Measurements from ENCODE around the gene KDM5B. TPM values are rescaled to one million over a fixed set of nuclear protein-coding genes. Genes with fewer than 3 reads are reported as not detected.

Gene KDM5B
- total and polyA plus RNA-seq, 2 of the 8 experiments (the other 6 are each of a cell fraction or from before 2014, with no cell fraction given), result 73.3 to 210 TPM

GRCh38 chr1:202798792-202799331 is 9.4 kb downstream of the KDM5B start:
- WGBS, 2 experiments (ENCODE audit: extremely low coverage in 1 of 2, insufficient coverage in 1 of 2, insufficient read length in 1 of 2, insufficient replicate concordance in 2 of 2, low coverage in 1 of 2, low lambda C conversion rate in 2 of 2, missing lambda C conversion rate in 1 of 2), result 94% methylated on average over 6 of the region's 6 CpGs; no CpG with 5 or more reads in 1 of the 2 experiments
- H3K9ac ChIP-seq (replicated peaks in 1 of 4; ENCODE audit: extremely low read depth in 1 of 4, low read depth in 3 of 4, low read length in 3 of 4), result no peak overlapping the region
- no peaks in the 10 kb centered on the region for H3K9me3 ChIP-seq (ENCODE audit: insufficient read depth in 2 of 2, low read depth in 1 of 2, low read length in 1 of 2)
- no peak overlapping the region for H3K4me3 ChIP-seq (ENCODE audit: extremely low read depth in 1 of 4, insufficient read depth in 2 of 4, low read depth in 3 of 4, low read length in 4 of 4)
- no peaks in the 10 kb centered on the region for H3K27me3 ChIP-seq (replicated peaks in 1 of 4; ENCODE audit: control insufficient read depth in 3 of 4, extremely low read depth in 1 of 4, insufficient read depth in 3 of 4, low read length in 3 of 4)
- no peaks in the 10 kb centered on the region for H3K23me2 ChIP-seq (ENCODE audit: low read depth, low read length)
- no peak overlapping the region for H2BK120ac ChIP-seq (replicated peaks; ENCODE audit: low read depth, low read length)
- no peak overlapping the region for H3K27ac ChIP-seq (ENCODE audit: low read depth, low read length)
- H2BK20ac ChIP-seq (ENCODE audit: low read length), result no peak overlapping the region
- no peak overlapping the region for H3K56ac ChIP-seq (replicated peaks; ENCODE audit: insufficient read length, low read depth, low read length)
- no peak overlapping the region for H4K8ac ChIP-seq (ENCODE audit: extremely low read depth, insufficient read depth, low read length)
- no peak overlapping the region for H3K23ac ChIP-seq (ENCODE audit: insufficient read length)
- no peak overlapping the region for H3K14ac ChIP-seq (ENCODE audit: insufficient read length)
- no peak overlapping the region for H3K4ac ChIP-seq (replicated peaks; ENCODE audit: insufficient read length, low read depth, low read length)
- peak in 1 of 2 experiments; percentile 37 for DNase-seq (ENCODE audit: low read depth in 1 of 2, low spot score in 2 of 2)
- H3K18ac ChIP-seq (ENCODE audit: extremely low read depth, low read length), result no peak overlapping the region
- H4K20me1 ChIP-seq (replicated peaks in 1 of 2; ENCODE audit: control insufficient read depth in 1 of 2, insufficient read depth in 2 of 2, low read length in 2 of 2), result peaks cover 31 to 58% of the 10 kb centered on the region in 2 experiments
- FAIRE-seq, result no peak
- no peak overlapping the region for H2BK12ac ChIP-seq (ENCODE audit: low read depth, low read length)
- H3K79me2 ChIP-seq (ENCODE audit: control insufficient read depth in 1 of 2, insufficient read depth in 2 of 2, low read length in 2 of 2), result peaks cover 74 to 100% of the 10 kb centered on the region in 2 experiments
- no peak overlapping the region for H2AK5ac ChIP-seq (ENCODE audit: low read depth, low read length)
- no peak overlapping the region for H2AFZ ChIP-seq (ENCODE audit: low read length)
- no peak overlapping the region for H2BK15ac ChIP-seq (ENCODE audit: low read length)
- H4K5ac ChIP-seq (ENCODE audit: insufficient read length, low read depth, low read length), result no peak overlapping the region
- peaks cover 13% of the 10 kb centered on the region for H3K79me1 ChIP-seq (ENCODE audit: low read depth, low read length)
- H3K36me3 ChIP-seq (ENCODE audit: control insufficient read depth in 2 of 4, insufficient read depth in 4 of 4, low read length in 3 of 4), result peaks cover 0 to 2% (median 0%) of the 10 kb centered on the region in 4 experiments; a peak in 2 of 8 replicates
- H3K4me2 ChIP-seq (ENCODE audit: insufficient read depth in 1 of 2, low read depth in 2 of 2, low read length in 2 of 2), result no peak overlapping the region
- CTCF ChIA-PET (ENCODE audit: partially characterized antibody), result interaction anchor here (0.7 to 1.9 kb wide), 2 partner anchors 54 to 77 kb away, joined by 3 to 10 read pairs; no protein-coding TSS in a partner anchor
- peaks cover 0 to 7% (median 3%) of the 10 kb centered on the region in 4 experiments; a peak in 6 of 7 replicates for H3K4me1 ChIP-seq (replicated peaks in 1 of 4; ENCODE audit: control insufficient read depth in 3 of 4, insufficient read depth in 4 of 4, low read length in 3 of 4)
- no peak overlapping the region for H4K91ac ChIP-seq (replicated peaks; ENCODE audit: insufficient read length, low read length)
- POLR2A ChIA-PET (ENCODE audit: partially characterized antibody), result interaction anchor here (1.4 to 2.1 kb wide), 5 partner anchors 9 to 62 kb away, joined by 3 to 9 read pairs (median 5); partner anchors contain the start of genes KDM5B and PCAT6
- H2BK5ac ChIP-seq (ENCODE audit: low read depth, low read length), result no peak overlapping the region
- TF ChIP-seq ASH2L (IDR thresholded peaks at IDR 0.05; ENCODE audit: low read length), result no peak
- no peak for TF ChIP-seq YY1 (IDR thresholded peaks at IDR 0.05; ENCODE audit: low read depth, low read length)
- TF ChIP-seq MAFK (IDR thresholded peaks at IDR 0.05; ENCODE audit: low read depth, low read length), result no peak
- no peak for TF ChIP-seq TCF12 (IDR thresholded peaks at IDR 0.05; ENCODE audit: low read depth, low read length)
- TF ChIP-seq SP2 (IDR thresholded peaks at IDR 0.05; ENCODE audit: low read length), result no peak
- no peak for TF ChIP-seq NANOG (IDR thresholded peaks at IDR 0.05; ENCODE audit: insufficient read depth, low read depth, low read length, poor library complexity, severe bottlenecking)
- TF ChIP-seq CTBP2 (IDR thresholded peaks at IDR 0.05; ENCODE audit: borderline replicate concordance, insufficient read depth, insufficient read length, low read length), result no peak
- TF ChIP-seq RAD21 (IDR thresholded peaks at IDR 0.05 in 1 of 2, conservative IDR thresholded peaks at IDR 0.05 in 1 of 2; ENCODE audit: low read depth in 2 of 2, low read length in 2 of 2), result no peak
- no peak for TF ChIP-seq SIX5 (IDR thresholded peaks at IDR 0.05; ENCODE audit: low read depth, low read length)
- TF ChIP-seq RXRA (IDR thresholded peaks at IDR 0.05; ENCODE audit: insufficient read depth, low read depth, low read length), result no peak
- no peak for TF ChIP-seq ATF3 (IDR thresholded peaks at IDR 0.05; ENCODE audit: insufficient read depth, low read depth, low read length)

All from H1 (cell line).